H1 (cell line): Measurements from ENCODE around the gene CCDC38. TPM values are rescaled to one million over a fixed set of nuclear protein-coding genes. Genes with fewer than 3 reads are reported as not detected.

Source experiments
- CTCF ChIA-PET: fragments of 300-600 bp; sonication (Branson Sonifier 250); formaldehyde crosslinking; loops from one replicate; lab custom pipeline; 2021; ENCODE audit not compliant: partially characterized antibody; lab: Charles Lee
- POLR2A ChIA-PET: fragments of 300-600 bp; sonication (Branson Sonifier 250); formaldehyde crosslinking; loops from one replicate; lab custom pipeline; 2021; ENCODE audit warnings: inconsistent platforms; ENCODE audit not compliant: partially characterized antibody; lab: Charles Lee
- DNase-seq, 2 experiments: peaks; one replicate each; pipeline versions ENCODE4 v3.0.0 to v3.0.0-alpha.2; 2010 to 2022; ENCODE audit warnings: low spot score in 2 of 2, low read depth in 1 of 2, mixed read lengths in 1 of 2
- FAIRE-seq: peaks from 2 replicates; lab custom pipeline; 2011; peaks lifted over from hg19 to GRCh38; lab: Jason Lieb, UNC
- H2AFZ ChIP-seq: 2 replicates; pipeline ENCODE4 v1.8.1; 2012; ENCODE audit warnings: low read length, inconsistent platforms
- H2AK5ac ChIP-seq: 2 replicates; pipeline ENCODE4 v1.6.1; 2013; ENCODE audit warnings: low read depth, low read length
- H2BK120ac ChIP-seq: replicated peaks from 2 replicates; pipeline ENCODE3; 2013; ENCODE audit warnings: low read depth, low read length, inconsistent platforms
- H2BK12ac ChIP-seq: 2 replicates; pipeline ENCODE4 v1.6.1; 2013; ENCODE audit warnings: low read depth, low read length
- H2BK15ac ChIP-seq: 2 replicates; pipeline ENCODE4 v1.6.1; 2013; ENCODE audit warnings: low read length
- H2BK20ac ChIP-seq: 2 replicates; pipeline ENCODE4 v1.6.1; 2013; ENCODE audit warnings: low read length
- H2BK5ac ChIP-seq: 2 replicates; pipeline ENCODE4 v1.6.1; 2013; ENCODE audit warnings: low read depth, low read length
- H3K14ac ChIP-seq: 2 replicates; pipeline ENCODE4 v1.6.1; 2013; ENCODE audit warnings: inconsistent platforms; ENCODE audit not compliant: insufficient read length
- H3K18ac ChIP-seq: 2 replicates; pipeline ENCODE4 v1.6.1; 2013; ENCODE audit warnings: low read length; ENCODE audit errors: extremely low read depth
- H3K23ac ChIP-seq: 2 replicates; pipeline ENCODE4 v1.6.1; 2013; ENCODE audit warnings: inconsistent platforms; ENCODE audit not compliant: insufficient read length
- H3K23me2 ChIP-seq: 2 replicates; pipeline ENCODE4 v1.6.1; 2013; ENCODE audit warnings: low read depth, low read length
- H3K27ac ChIP-seq: 2 replicates; pipeline ENCODE4 v1.6.1; 2011; ENCODE audit warnings: low read depth, low read length, inconsistent platforms
- H3K27me3 ChIP-seq, 4 experiments: replicated peaks in 1 of 4; 1 replicate in 1 of 4; 2 replicates in 3 of 4; pipeline versions ENCODE4 v1.6.1 to v1.8.1; 2011 to 2013; ENCODE audit warnings: low read length in 3 of 4, mild to moderate bottlenecking in 3 of 4, inconsistent platforms in 2 of 4, mixed read lengths in 2 of 4, moderate library complexity in 1 of 4; ENCODE audit not compliant: control insufficient read depth in 3 of 4, insufficient read depth in 3 of 4; ENCODE audit errors: extremely low read depth in 1 of 4
- H3K36me3 ChIP-seq, 4 experiments: 2 replicates each; pipeline versions ENCODE4 v1.6.1 to v1.8.1; 2011 to 2013; ENCODE audit warnings: mild to moderate bottlenecking in 4 of 4, low read length in 3 of 4, moderate library complexity in 2 of 4, control low read depth in 1 of 4, inconsistent platforms in 1 of 4; ENCODE audit not compliant: insufficient read depth in 4 of 4, control insufficient read depth in 2 of 4
- H3K4ac ChIP-seq: replicated peaks from 2 replicates; pipeline ENCODE3; 2013; ENCODE audit warnings: low read length, low read depth, mixed read lengths, inconsistent platforms; ENCODE audit not compliant: insufficient read length
- H3K4me1 ChIP-seq, 4 experiments: replicated peaks in 1 of 4; 1 replicate in 1 of 4; 2 replicates in 3 of 4; pipeline versions ENCODE4 v1.6.1 to v1.8.1; 2011 to 2013; ENCODE audit warnings: low read length in 3 of 4, inconsistent platforms in 2 of 4, mixed read lengths in 1 of 4; ENCODE audit not compliant: insufficient read depth in 4 of 4, control insufficient read depth in 3 of 4
- H3K4me2 ChIP-seq, 2 experiments: 2 replicates each; pipeline versions ENCODE4 v1.6.1 to v1.8.1; 2011 to 2013; ENCODE audit warnings: low read depth in 2 of 2, low read length in 2 of 2, control low read depth in 1 of 2, inconsistent platforms in 1 of 2, mild to moderate bottlenecking in 1 of 2; ENCODE audit not compliant: insufficient read depth in 1 of 2
- H3K4me3 ChIP-seq, 4 experiments: fragments of 200-600, 300-600 bp in 1 of 4; sonication (generic), shearing (Covaris generic), sonication (Bioruptor Twin) in 1 of 4; 2 replicates each; pipeline versions ENCODE4 v1.5.1 to v1.8.1; 2011 to 2016; ENCODE audit warnings: low read length in 4 of 4, low read depth in 3 of 4, control low read depth in 2 of 4, inconsistent platforms in 2 of 4, mild to moderate bottlenecking in 2 of 4, mixed read lengths in 1 of 4, moderate library complexity in 1 of 4; ENCODE audit not compliant: insufficient read depth in 2 of 4; ENCODE audit errors: extremely low read depth in 1 of 4
- H3K56ac ChIP-seq: replicated peaks from 2 replicates; pipeline ENCODE3; 2013; ENCODE audit warnings: low read depth, mild to moderate bottlenecking, mixed read lengths, low read length, inconsistent platforms; ENCODE audit not compliant: insufficient read length
- H3K79me1 ChIP-seq: 2 replicates; pipeline ENCODE4 v1.6.1; 2013; ENCODE audit warnings: low read depth, low read length, control low read depth
- H3K79me2 ChIP-seq, 2 experiments: 2 replicates each; pipeline versions ENCODE4 v1.6.1 to v1.8.1; 2012 to 2013; ENCODE audit warnings: low read length in 2 of 2, mild to moderate bottlenecking in 2 of 2, inconsistent platforms in 1 of 2; ENCODE audit not compliant: insufficient read depth in 2 of 2, control insufficient read depth in 1 of 2
- H3K9ac ChIP-seq, 4 experiments: replicated peaks in 1 of 4; 1 replicate in 1 of 4; 2 replicates in 3 of 4; pipeline versions ENCODE4 v1.6.1 to v1.8.1; 2011 to 2013; ENCODE audit warnings: low read depth in 3 of 4, low read length in 3 of 4, control low read depth in 2 of 4, mild to moderate bottlenecking in 2 of 4, moderate library complexity in 2 of 4, inconsistent platforms in 1 of 4; ENCODE audit errors: extremely low read depth in 1 of 4
- H3K9me3 ChIP-seq, 2 experiments: 2 replicates each; pipeline versions ENCODE4 v1.6.1 to v1.8.1; 2012 to 2013; ENCODE audit warnings: mild to moderate bottlenecking in 2 of 2, moderate library complexity in 2 of 2, control low read depth in 1 of 2, inconsistent platforms in 1 of 2, low read depth in 1 of 2, low read length in 1 of 2, mixed read lengths in 1 of 2; ENCODE audit not compliant: insufficient read depth in 2 of 2
- H4K20me1 ChIP-seq, 2 experiments: replicated peaks in 1 of 2; 2 replicates each; pipeline versions ENCODE3 to v1.8.1; 2011 to 2013; ENCODE audit warnings: inconsistent platforms in 2 of 2, low read length in 2 of 2, mild to moderate bottlenecking in 1 of 2; ENCODE audit not compliant: insufficient read depth in 2 of 2, control insufficient read depth in 1 of 2
- H4K5ac ChIP-seq: 2 replicates; pipeline ENCODE4 v1.6.1; 2013; ENCODE audit warnings: low read length, low read depth, mixed read lengths, inconsistent platforms; ENCODE audit not compliant: insufficient read length
- H4K8ac ChIP-seq: 2 replicates; pipeline ENCODE4 v1.8.0; 2013; ENCODE audit warnings: mild to moderate bottlenecking, moderate library complexity, low read length, inconsistent platforms; ENCODE audit not compliant: insufficient read depth; ENCODE audit errors: extremely low read depth
- H4K91ac ChIP-seq: replicated peaks from 2 replicates; pipeline ENCODE3; 2013; ENCODE audit warnings: low read length, mixed read lengths, inconsistent platforms; ENCODE audit not compliant: insufficient read length
- MAFK ChIP-seq: IDR thresholded peaks from 2 replicates; pipeline ENCODE4 v1.6.1; 2012; ENCODE audit warnings: low read depth, mild to moderate bottlenecking, improper control_type of control experiment, low read length
- WGBS, 2 experiments: shearing (Covaris generic) in 1 of 2; methylation state at CpG; one replicate each; pipeline versions ENCODE4 v1.1.6 to v1.1.7; 2013 to 2015; ENCODE audit warnings: low lambda C conversion rate in 2 of 2, mixed read lengths in 2 of 2, inconsistent platforms in 1 of 2, low coverage in 1 of 2, missing lambda C conversion rate in 1 of 2; ENCODE audit not compliant: insufficient replicate concordance in 2 of 2, insufficient coverage in 1 of 2, insufficient read length in 1 of 2; ENCODE audit errors: extremely low coverage in 1 of 2, missing lambda C conversion rate in 1 of 2; 5-methylcytosine and 5-hydroxymethylcytosine counted together
- polyA plus RNA-seq, 7 experiments: library from polyadenylated mRNA; depleted of rRNA in 3 of 7; stranded (reverse) in 5 of 7; unstranded in 2 of 7; fragments of >200 nt in 5 of 7; fragments of 200-250 nt in 2 of 7; gene quantifications; 1 replicate in 5 of 7; 2 replicates in 1 of 7; 4 replicates in 1 of 7; pipeline versions ENCODE4 v1.2.1 to v1.2.3, GENCODE V29; 2011 to 2013; ENCODE audit warnings: missing spikeins in 2 of 7, mixed read lengths in 2 of 7
- total RNA-seq: library from RNA; stranded (reverse); fragmentation: NEBNext Ultra II Directional; extraction: Animal tissue kit (Norgen Biotek cat#: 25700); gene quantifications from 2 replicates; pipeline ENCODE4 v1.2.1, GENCODE V29; 2021

CCDC38 gene
- total and polyA plus RNA-seq, 2 of the 8 experiments (the other 6 are each of a cell fraction or from before 2014, with no cell fraction given): not detected

DNA sequence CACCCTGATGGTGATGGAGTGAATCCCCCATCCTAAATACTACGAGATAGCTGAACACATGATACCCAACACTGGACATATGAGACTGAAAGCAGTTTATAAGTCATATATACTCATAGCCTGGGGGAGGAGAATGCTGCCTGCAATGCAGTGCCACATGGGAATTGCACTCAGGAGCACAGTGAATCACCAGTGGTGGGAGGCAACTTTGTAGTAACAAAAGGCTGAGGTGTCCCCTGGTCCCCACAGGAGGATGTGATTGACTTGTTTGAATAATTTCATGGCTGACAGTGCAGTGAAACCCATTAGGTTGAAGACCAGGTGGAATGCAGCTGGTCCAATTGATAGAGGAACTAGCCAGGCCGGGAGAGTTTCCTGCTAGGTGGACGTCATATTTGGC, 20.2 kb downstream of the CCDC38 start:
- Histone ChIP-seq H3K23me2 (no peaks in the 10 kb centered on the region), H2BK120ac (no peak overlapping the region), H2AFZ (no peak overlapping the region), H3K9ac (no peak overlapping the region), H3K4me3 (no peak overlapping the region), H2BK20ac (no peak overlapping the region), H2BK12ac (no peak overlapping the region), H3K79me1 (no peaks in the 10 kb centered on the region), H3K79me2 (no peaks in the 10 kb centered on the region), H4K91ac (no peak overlapping the region), H2BK5ac (no peak overlapping the region), H3K18ac (no peak overlapping the region), H3K56ac (no peak overlapping the region), H2AK5ac (no peak overlapping the region), H2BK15ac (no peak overlapping the region), H3K23ac (no peak overlapping the region), H3K27ac (no peak overlapping the region), H3K4me2 (no peak overlapping the region), H3K14ac (no peak overlapping the region), H3K4ac (no peak overlapping the region), H4K8ac (no peak overlapping the region), H4K5ac (no peak overlapping the region), H4K20me1 (no peaks in the 10 kb centered on the region), H3K9me3 (no peaks in the 10 kb centered on the region; a peak in 1 of 4 replicates), H3K4me1 (no peaks in the 10 kb centered on the region), H3K27me3 (no peaks in the 10 kb centered on the region), H3K36me3 (no peaks in the 10 kb centered on the region)
- no peak for TF ChIP-seq MAFK
- CTCF ChIA-PET: interaction anchor here (1.2 to 9.1 kb wide), 2 partner anchors 37 to 75 kb away, joined by 6 to 145 read pairs; partner anchors contain the start of gene HAL
- WGBS, 2 experiments: 68% methylated on average over 3 of the region's 3 CpGs; no CpG with 5 or more reads in 1 of the 2 experiments
- POLR2A ChIA-PET: no interaction called here
- no peak for FAIRE-seq
- DNase-seq: no peak
